HG03139 (cell line): ENCODE measurements around the gene NOTUM.
A peak's percentile ranks its signal among the peaks of the same experiment; 100 is the strongest.

Source experiments
- ATAC-seq: cut with Tn5 transposase; IDR thresholded peaks from one replicate; pipeline ENCODE4 v1.9.1; 2021; ENCODE audit not compliant: unreplicated experiment

The NOTUM gene

GRCh38 chr17:81926451-81927151, 34.4 kb downstream of the NOTUM start:
- no peak for ATAC-seq

- no peak for ATAC-seq
Observed at GRCh38 chr17:81925860-81926450, 35.0 kb downstream of the NOTUM start.

- no peak for ATAC-seq
Observed at GRCh38 chr17:81924557-81925532, 36.1 kb downstream of the NOTUM start.

DNA sequence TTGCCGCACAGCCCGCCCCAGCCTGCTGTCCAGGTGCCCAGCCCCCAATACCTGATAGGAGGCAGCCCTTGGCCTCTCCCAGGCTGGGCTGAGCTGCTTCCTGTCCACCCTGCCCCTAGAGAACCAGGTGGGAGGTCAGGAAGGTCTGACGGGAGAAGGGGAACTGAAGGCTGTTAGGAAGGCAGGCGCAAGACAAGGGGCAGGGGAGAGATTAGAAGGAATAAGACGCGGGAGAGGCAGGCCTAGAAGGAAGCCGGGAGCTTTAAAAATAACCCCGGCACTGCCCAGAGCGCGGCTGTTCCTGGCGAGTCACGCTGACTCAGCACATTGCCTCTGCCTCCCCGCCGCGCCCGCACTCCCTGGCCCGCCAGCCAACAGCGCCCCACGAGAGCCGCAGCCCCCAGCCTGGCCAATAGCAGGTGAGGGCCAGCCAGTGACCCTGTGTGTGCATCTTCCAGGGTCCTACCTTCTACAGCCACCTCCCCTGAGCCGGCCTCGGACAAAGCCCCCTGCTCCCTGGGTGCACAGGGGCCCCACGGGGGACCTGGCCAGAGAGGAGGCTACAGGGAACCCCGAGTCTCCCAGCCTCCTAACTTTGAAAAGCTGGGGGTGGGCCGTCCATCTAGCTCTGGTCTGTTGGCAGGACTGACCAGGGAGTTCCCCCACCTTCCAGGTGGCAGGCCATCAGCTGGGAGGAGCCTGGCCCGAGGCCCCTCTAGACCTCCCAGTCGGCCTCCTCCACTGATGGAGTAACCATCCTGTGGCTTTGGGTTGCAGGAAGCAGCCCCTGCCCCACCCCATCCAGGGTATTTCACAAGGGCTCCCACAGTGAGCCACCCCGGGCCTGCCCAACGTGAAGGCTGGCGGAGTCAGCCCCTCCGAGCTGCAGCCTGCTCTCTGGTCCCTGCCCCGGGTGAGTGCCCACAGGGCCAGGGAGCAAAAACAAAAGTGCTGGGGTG, 37.4 kb downstream of the NOTUM start:
- ATAC-seq: no peak

DNA sequence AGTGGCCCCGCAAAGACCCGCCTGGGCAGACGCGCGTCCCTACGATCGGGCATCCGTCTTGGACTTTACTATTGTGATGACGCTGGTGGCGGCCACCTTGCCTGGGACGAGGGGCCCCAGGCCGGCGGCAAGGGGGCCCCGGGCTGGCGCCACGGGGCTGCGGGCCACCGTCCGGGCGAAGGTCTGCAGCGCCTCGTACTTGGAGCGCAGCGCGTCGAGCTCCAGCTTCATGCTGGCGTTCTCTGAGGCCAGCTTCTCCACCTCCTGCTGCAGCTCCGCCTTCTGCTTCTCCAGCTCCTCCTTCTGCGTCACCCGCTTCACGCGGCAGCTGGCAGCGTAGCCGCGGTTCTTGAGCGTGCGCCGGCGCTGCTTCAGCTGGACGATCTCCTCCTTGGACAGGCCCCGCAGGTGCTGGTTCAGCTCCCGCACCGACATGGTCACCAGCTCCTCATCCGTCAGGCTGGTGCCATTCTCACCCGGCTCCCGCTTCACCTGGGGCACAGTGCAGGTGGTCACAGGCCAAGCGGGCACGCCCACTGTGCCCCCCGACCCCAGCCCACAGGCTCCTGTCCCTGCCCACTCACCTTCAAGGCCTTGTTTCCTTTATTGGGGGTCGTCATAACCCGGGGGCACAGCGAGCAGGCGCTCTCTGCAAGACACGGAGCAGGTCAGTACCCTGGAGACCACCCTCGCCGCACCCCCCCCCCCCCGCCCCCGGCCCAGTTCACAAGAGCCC, 38.3 kb downstream of the NOTUM start:
- ATAC-seq: no peak

GRCh38 chr17:81921996-81922565, 38.9 kb downstream of the NOTUM start:
- ATAC-seq: no peak

DNA sequence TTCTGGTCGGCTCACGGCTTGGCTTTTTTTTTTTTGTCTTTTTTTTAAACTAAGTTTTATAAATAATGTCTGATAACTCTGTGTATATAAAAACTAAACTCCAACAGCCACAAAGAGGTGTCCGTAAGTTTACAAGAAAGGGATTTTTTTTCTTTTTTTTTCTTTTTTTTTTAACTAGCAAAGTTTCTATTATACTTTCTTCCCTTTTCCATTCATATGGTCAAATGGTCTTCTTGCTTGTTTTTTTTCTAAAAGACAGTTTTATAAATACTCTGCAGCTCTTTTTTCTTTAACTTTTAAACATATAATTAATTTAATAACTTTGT, 39.5 kb downstream of the NOTUM start:
- no peak for ATAC-seq

GRCh38 chr17:81920612-81921536, 40.1 kb downstream of the NOTUM start:
- no peak for ATAC-seq

GRCh38 chr17:81918832-81919545, 42.0 kb downstream of the NOTUM start:
- ATAC-seq: no peak

DNA sequence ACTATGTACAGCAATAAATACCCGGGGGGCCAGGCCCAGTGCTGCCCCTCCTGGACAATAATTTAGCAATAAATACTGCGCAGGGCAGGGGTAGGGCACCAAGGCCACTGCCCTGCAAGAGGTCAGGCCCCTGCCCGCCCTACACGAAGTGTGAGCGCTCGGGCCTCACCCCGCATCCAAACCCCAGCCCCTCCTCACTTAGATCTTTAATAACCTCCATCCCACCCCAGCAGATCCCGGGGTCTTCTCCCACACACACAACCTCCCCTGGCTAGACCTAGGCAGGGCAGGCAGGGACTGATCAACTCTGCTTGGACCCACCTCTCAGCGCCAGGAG, 42.7 kb downstream of the NOTUM start:
- ATAC-seq: peak; percentile 5

GRCh38 chr17:81917565-81918332, 43.2 kb downstream of the NOTUM start, which contains the start of gene SIRT7:
Gene SIRT7, minus strand, starts transcription at chr17:81918176. Its CDS starts 45 bp downstream, at chr17:81918131.
- peak; percentile 51 for ATAC-seq

DNA sequence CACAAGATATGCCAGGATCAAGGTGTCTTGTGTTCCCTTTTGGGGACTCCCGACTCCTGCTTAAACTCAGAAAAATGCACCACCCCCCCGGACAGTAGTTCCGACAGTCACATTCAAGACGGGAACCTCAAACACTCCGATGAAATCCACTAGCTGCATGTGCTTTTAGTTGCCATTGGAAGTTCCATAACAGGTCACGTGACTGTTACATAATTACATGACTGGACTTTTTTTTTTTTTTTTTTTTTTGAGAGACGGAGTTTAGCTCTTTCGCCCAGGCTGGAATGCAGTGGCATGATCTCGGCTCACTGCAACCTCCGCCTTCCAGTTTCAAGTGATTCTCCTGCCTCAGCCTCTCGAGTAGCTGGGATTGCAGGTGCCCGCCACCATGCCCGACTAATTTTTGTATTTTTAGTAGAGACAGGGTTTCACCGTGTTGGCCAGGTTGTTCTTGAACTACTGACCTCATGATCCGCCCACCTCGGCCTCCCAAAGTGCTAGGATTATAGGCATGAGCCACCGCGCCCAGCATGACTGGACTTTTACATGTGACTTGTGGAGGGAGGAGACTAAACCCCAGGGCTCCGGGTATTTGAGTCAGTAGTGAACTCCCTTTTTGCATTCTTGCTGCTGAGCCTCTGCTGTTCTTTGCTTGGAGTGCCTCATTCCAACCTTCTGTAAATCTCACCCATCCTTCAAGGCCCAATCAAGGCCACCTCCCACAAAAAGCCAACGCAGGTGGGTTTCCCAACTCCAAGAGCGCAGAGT, 44.6 kb downstream of the NOTUM start:
- ATAC-seq: no peak

DNA sequence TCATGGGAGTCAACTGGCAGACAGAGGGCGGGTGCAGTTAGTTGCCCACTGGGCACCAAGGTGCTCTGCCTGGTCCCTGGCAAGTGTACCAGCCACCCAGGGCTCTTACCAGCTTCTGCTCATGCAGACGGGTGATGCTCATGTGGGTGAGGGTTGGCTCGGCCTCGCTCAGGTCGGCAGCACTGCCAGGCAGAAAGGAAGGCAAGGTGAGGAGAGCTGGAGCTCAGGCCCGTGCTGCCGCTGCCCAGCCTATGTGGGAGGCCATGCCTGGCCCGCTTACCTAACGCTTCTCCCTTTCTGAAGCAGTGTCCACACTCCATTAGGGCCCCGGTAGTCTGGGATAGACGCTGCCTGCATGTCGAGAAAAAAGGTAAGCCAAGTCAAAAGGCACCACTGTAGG, 45.7 kb downstream of the NOTUM start:
- no peak for ATAC-seq

- no peak for ATAC-seq
Observed at GRCh38 chr17:81914103-81914850, 46.7 kb downstream of the NOTUM start.

DNA sequence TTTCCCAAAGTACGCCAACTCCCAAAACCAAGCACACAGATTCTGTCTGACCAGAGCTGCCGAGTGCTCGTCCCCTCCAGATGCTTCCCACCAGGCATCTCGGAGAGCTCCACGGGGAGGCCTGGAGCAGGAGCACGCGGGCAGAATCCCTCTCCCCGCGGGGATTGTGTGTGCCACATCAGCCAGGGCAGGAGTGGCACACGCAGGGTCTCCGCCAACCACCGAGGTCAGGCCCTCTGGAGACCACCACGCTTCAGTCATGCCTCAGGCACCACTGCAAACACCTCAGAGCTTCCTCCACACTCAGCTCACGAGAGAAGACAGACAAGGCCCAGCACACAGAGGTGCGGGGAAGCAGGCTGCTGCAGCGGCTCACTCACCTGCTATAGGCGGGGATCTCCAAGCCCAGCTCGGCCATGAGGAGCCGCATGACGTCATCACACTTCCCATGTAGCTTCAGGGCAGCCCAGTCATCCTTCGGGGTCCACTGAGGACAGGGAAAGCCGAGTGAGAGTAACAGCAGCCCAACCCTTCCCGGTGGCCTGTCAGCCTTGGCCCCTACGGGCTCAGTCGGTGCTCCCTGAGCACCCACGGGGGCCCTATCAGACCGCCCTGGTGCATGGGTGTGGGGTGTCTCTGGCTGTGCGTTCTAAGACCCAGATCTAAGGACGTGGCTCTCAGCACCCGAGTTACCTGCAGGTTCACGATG, 47.4 kb downstream of the NOTUM start:
- ATAC-seq: no peak
